Measurements from ENCODE around the gene VAPA.

VAPA gene

GRCh38 chr18:9991011-9992000, 77.5 kb downstream of the VAPA start:
- Histone ChIP-seq H3K4me2 (ENCODE audit: insufficient read depth, low read length, poor library complexity, severe bottlenecking) (no peak overlapping the region), H2AFZ (ENCODE audit: low read length) (no peak overlapping the region), H3K23ac (ENCODE audit: low read depth, low read length, poor library complexity) (no peak overlapping the region)

GRCh38 chr18:9992300-9992972, 78.6 kb downstream of the VAPA start:
- Histone ChIP-seq H3K27ac (replicated peaks; ENCODE audit: low read length) (no peak overlapping the region), H3K23ac (ENCODE audit: low read depth, low read length, poor library complexity) (no peak overlapping the region), H2BK12ac (ENCODE audit: low read length) (no peak overlapping the region), H3K4ac (ENCODE audit: low read length) (no peak overlapping the region), H3K18ac (ENCODE audit: low read length) (no peak overlapping the region), H3K79me1 (ENCODE audit: low read depth, low read length) (no peaks in the 10 kb centered on the region), H3K4me1 (ENCODE audit: control insufficient read depth in 2 of 2, insufficient read depth in 1 of 2, low read depth in 1 of 2, low read length in 2 of 2) (peaks cover 12% of the 10 kb centered on the region in 2 donors), H2BK120ac (ENCODE audit: low read depth, low read length) (no peak overlapping the region), H4K8ac (ENCODE audit: low read depth, low read length) (no peak overlapping the region), H3K9me3 (replicated peaks in 1 of 2; ENCODE audit: control insufficient read depth in 2 of 2, insufficient read depth in 1 of 2, low read depth in 1 of 2, low read length in 2 of 2) (peaks cover under 1 to 5% of the 10 kb centered on the region in 2 donors), H3K4me3 (ENCODE audit: low read length in 2 of 2) (no peak overlapping the region), H3K27me3 (ENCODE audit: control insufficient read depth in 3 of 3, insufficient read depth in 3 of 3, low read depth in 1 of 3, low read length in 3 of 3) (no peaks in the 10 kb centered on the region), H3K9ac (ENCODE audit: low read depth, low read length, poor library complexity) (no peak overlapping the region), H3K4me2 (ENCODE audit: insufficient read depth, low read length, poor library complexity, severe bottlenecking) (no peak overlapping the region), H2BK5ac (ENCODE audit: low read length) (no peak overlapping the region), H2AFZ (ENCODE audit: low read length) (no peak overlapping the region), H3K14ac (ENCODE audit: low read length) (no peak overlapping the region), H3K36me3 (replicated peaks in 1 of 2; ENCODE audit: control insufficient read depth in 2 of 2, insufficient read depth in 2 of 2, low read length in 2 of 2) (no peaks in the 10 kb centered on the region), H4K91ac (ENCODE audit: low read depth, low read length, poor library complexity) (no peak overlapping the region), H2BK15ac (ENCODE audit: low read length) (no peak overlapping the region), H2AK5ac (ENCODE audit: low read depth, low read length) (no peak overlapping the region)
- WGBS, 2 donors (ENCODE audit: extremely low coverage in 2 of 2, insufficient read length in 2 of 2, insufficient replicate concordance in 1 of 2): no CpG with 5 or more reads among the region's 9 CpGs
- DNase-seq (ENCODE audit: low spot score): no peak

More at GRCh38 chr18:9991011-9992000, 77.5 kb downstream of the VAPA start:
- Histone ChIP-seq H3K79me1 (ENCODE audit: low read depth, low read length) (no peaks in the 10 kb centered on the region), H3K4me3 (ENCODE audit: low read length in 2 of 2) (no peak overlapping the region), H2BK15ac (ENCODE audit: low read length) (no peak overlapping the region), H2BK12ac (ENCODE audit: low read length) (no peak overlapping the region), H3K27ac (replicated peaks; ENCODE audit: low read length) (no peak overlapping the region), H3K36me3 (replicated peaks in 1 of 2; ENCODE audit: control insufficient read depth in 2 of 2, insufficient read depth in 2 of 2, low read length in 2 of 2) (no peaks in the 10 kb centered on the region), H3K18ac (ENCODE audit: low read length) (peak overlapping the region; percentile 25), H4K8ac (ENCODE audit: low read depth, low read length) (no peak overlapping the region), H3K4ac (ENCODE audit: low read length) (no peak overlapping the region), H3K14ac (ENCODE audit: low read length) (no peak overlapping the region), H4K91ac (ENCODE audit: low read depth, low read length, poor library complexity) (no peak overlapping the region), H2AK5ac (ENCODE audit: low read depth, low read length) (no peak overlapping the region), H3K9ac (ENCODE audit: low read depth, low read length, poor library complexity) (no peak overlapping the region), H3K4me1 (ENCODE audit: control insufficient read depth in 2 of 2, insufficient read depth in 1 of 2, low read depth in 1 of 2, low read length in 2 of 2) (peaks cover 12% of the 10 kb centered on the region in 2 donors), H3K27me3 (ENCODE audit: control insufficient read depth in 3 of 3, insufficient read depth in 3 of 3, low read depth in 1 of 3, low read length in 3 of 3) (no peaks in the 10 kb centered on the region), H3K9me3 (replicated peaks in 1 of 2; ENCODE audit: control insufficient read depth in 2 of 2, insufficient read depth in 1 of 2, low read depth in 1 of 2, low read length in 2 of 2) (no peaks in the 10 kb centered on the region), H2BK120ac (ENCODE audit: low read depth, low read length) (no peak overlapping the region), H2BK5ac (ENCODE audit: low read length) (peak overlapping the region; percentile 12)
- no peak for DNase-seq (ENCODE audit: low spot score)
- no CpG with 5 or more reads among the region's 29 CpGs for WGBS, 2 donors (ENCODE audit: extremely low coverage in 2 of 2, insufficient read length in 2 of 2, insufficient replicate concordance in 1 of 2)

- H3K9ac ChIP-seq (ENCODE audit: low read depth, low read length, poor library complexity): no peak overlapping the region
- H3K9me3 ChIP-seq (replicated peaks in 1 of 2; ENCODE audit: control insufficient read depth in 2 of 2, insufficient read depth in 1 of 2, low read depth in 1 of 2, low read length in 2 of 2): peaks cover 6 to 9% of the 10 kb centered on the region in 2 donors
- H3K4me3 ChIP-seq (ENCODE audit: low read length in 2 of 2): no peak overlapping the region
- H2BK120ac ChIP-seq (ENCODE audit: low read depth, low read length): no peak overlapping the region
- no peak overlapping the region for H2AFZ ChIP-seq (ENCODE audit: low read length)
- H4K8ac ChIP-seq (ENCODE audit: low read depth, low read length): no peak overlapping the region
- no peaks in the 10 kb centered on the region for H3K27me3 ChIP-seq (ENCODE audit: control insufficient read depth in 3 of 3, insufficient read depth in 3 of 3, low read depth in 1 of 3, low read length in 3 of 3)
- no peak overlapping the region for H3K18ac ChIP-seq (ENCODE audit: low read length)
- no peak for DNase-seq (ENCODE audit: low spot score)
- H3K4me1 ChIP-seq (ENCODE audit: control insufficient read depth in 2 of 2, insufficient read depth in 1 of 2, low read depth in 1 of 2, low read length in 2 of 2): peaks cover 7 to 9% of the 10 kb centered on the region in 2 donors
- H3K27ac ChIP-seq (replicated peaks; ENCODE audit: low read length): no peak overlapping the region
- no peak overlapping the region for H2AK5ac ChIP-seq (ENCODE audit: low read depth, low read length)
- no peak overlapping the region for H4K91ac ChIP-seq (ENCODE audit: low read depth, low read length, poor library complexity)
- H3K36me3 ChIP-seq (replicated peaks in 1 of 2; ENCODE audit: control insufficient read depth in 2 of 2, insufficient read depth in 2 of 2, low read length in 2 of 2): no peaks in the 10 kb centered on the region
- WGBS, 2 donors (ENCODE audit: extremely low coverage in 2 of 2, insufficient read length in 2 of 2, insufficient replicate concordance in 1 of 2): no CpG with 5 or more reads among the region's 11 CpGs
- H2BK15ac ChIP-seq (ENCODE audit: low read length): no peak overlapping the region
- no peak overlapping the region for H2BK5ac ChIP-seq (ENCODE audit: low read length)
- H3K4me2 ChIP-seq (ENCODE audit: insufficient read depth, low read length, poor library complexity, severe bottlenecking): no peak overlapping the region
- no peak overlapping the region for H3K4ac ChIP-seq (ENCODE audit: low read length)
- no peak overlapping the region for H3K23ac ChIP-seq (ENCODE audit: low read depth, low read length, poor library complexity)
- no peak overlapping the region for H2BK12ac ChIP-seq (ENCODE audit: low read length)
- H3K79me1 ChIP-seq (ENCODE audit: low read depth, low read length): no peaks in the 10 kb centered on the region
- H3K14ac ChIP-seq (ENCODE audit: low read length): no peak overlapping the region
These were observed 79.2 kb downstream of the VAPA start for GRCh38 chr18:9992973-9993520.
